GM21825 (cell line): ENCODE data around the gene DNAJC16.
"Not testable (repeated sequence)": the region's sequence is repeated elsewhere in the genome, so short reads cannot be mapped to it uniquely, and the experiment has no call there.

Experiments
- ATAC-seq: cut with Tn5 transposase; IDR thresholded peaks from one replicate; pipeline ENCODE4 v1.9.1; 2021; ENCODE audit warnings: mild to moderate bottlenecking, moderate library complexity; ENCODE audit not compliant: unreplicated experiment

The DNAJC16 gene

GRCh38 chr1:15506831-15507230, 19.8 kb upstream of the DNAJC16 start:
- ATAC-seq: no peak

GRCh38 chr1:15507278-15507677, 19.4 kb upstream of the DNAJC16 start:
- ATAC-seq: no peak

DNA sequence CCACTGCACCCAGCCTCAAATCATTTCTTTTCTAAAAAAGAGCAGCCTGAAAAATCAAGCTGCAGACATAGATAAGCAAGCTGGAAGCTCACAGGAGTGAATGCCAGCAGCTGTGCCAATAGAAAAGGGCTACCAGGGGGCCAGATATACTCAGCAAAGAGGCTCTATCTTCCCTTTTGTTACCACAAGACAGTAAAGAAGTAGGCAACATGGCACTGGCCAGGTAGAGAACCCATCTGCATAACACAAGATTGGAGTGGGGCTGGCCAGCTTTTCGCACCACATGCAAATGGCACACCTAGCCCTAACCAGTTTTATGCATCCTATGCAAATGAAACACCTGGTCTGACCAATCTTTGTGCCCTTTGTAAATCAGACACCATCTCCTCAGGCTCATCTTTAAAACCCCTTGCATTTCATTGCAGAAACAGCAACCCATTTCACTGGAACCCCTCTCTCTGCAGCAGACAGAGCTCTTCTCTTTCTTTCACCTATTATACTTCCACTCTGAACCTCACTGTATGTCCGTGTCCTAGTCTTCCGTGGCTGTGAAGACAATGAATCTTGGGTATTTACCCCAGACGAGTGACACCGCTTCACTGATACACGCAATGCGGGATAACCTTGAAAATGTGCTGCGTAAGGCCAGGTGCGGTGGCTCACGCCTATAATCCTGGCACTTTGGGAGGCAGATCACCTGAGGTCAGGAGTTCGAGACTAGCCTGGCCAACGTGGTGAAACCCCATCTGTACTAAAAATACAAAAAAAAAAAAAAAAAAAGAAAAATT, 17.8 kb upstream of the DNAJC16 start:
- ATAC-seq: no peak

- ATAC-seq: no peak
Measured at GRCh38 chr1:15509586-15509985, 17.1 kb upstream of the DNAJC16 start.

DNA sequence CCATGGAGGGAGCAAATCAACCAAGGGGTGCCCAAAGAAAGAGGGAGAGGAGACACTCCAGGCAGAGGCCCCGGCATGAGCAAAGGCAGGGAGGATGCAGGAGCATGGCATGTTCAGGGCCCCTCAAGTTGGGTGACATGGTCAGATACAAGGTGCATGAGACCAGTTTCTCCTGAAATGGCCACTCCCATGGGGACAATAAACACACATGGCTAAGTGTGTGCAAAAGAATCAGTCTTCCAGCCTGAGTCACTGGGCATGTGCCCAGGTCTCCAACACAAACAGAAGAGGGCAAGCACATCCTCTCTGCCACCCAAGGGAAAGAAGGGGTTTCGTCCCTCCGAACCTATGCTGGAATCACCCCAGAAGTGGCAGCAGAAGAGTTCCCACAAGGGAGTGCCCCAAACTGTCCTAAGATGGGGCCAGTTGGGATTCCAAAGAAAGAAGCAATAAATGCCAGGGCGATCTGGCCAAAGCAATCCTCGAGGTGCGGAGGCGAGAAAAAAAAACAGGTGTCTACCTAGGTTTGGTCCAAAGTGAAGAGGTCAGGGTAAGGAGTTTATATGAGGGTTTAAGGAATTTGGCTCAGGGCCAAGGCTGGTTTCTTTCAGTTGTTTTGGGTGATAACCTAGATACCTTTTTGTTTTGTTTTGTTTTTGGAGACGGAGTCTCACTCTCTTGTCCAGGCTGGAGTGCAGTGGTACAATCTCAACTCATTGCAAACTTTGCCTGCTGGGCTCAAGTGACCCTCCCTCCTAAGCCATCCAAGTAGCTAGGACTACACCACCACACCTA, 15.8 kb upstream of the DNAJC16 start:
- no peak for ATAC-seq

GRCh38 chr1:15513192-15513591, 13.5 kb upstream of the DNAJC16 start:
- no peak for ATAC-seq

GRCh38 chr1:15513919-15514318, 12.7 kb upstream of the DNAJC16 start:
- ATAC-seq: no peak

GRCh38 chr1:15514557-15514956, 12.1 kb upstream of the DNAJC16 start:
- not testable (repeated sequence) for ATAC-seq

- no peak for ATAC-seq
Measured at GRCh38 chr1:15515022-15515663, 11.5 kb upstream of the DNAJC16 start.

- ATAC-seq: no peak
Measured at GRCh38 chr1:15519625-15520024, 7.0 kb upstream of the DNAJC16 start.

GRCh38 chr1:15521206-15521906, 5.3 kb upstream of the DNAJC16 start:
- ATAC-seq: not testable (repeated sequence)

DNA sequence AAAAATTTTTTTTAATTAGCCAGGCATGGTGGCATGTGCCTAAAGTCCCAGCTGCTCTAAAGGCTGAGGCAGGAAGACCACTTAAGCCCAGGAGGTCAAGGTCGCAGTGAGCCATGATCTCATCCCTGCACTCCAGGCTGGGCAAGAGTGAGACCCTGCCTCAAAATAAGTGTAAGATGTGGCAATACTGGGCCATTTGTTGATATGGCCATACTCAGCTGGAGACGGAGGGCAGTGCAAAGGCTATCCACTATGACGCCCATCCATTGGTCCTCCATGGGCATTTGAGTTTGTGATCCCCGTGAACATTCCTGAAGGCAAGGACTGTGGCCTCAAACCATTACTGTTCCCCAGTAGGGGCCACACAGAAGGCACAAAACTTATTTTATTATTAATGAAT, 4.1 kb upstream of the DNAJC16 start:
- ATAC-seq: no peak

- ATAC-seq: no peak
Measured at GRCh38 chr1:15523104-15524020, 3.3 kb upstream of the DNAJC16 start.

DNA sequence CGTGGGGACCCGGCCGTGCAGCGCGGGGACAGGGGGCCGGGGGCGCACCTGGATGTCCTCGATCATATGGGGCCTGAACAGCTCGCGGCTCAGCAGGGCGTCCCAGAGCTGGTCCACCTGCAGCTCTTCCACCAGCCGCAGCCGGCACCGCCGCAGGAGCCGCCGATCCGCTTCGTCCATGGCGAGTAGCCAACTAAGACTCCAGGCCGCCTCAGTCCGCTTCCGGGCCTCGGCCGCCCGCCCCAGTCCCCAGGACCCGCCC, 2.7 kb upstream of the DNAJC16 start, which contains the start of gene CASP9:
CASP9 (minus strand) TSS at position 195 of the 262 bp plus-strand sequence; CDS start at position 180, 15 bp downstream.
- ATAC-seq: no peak

DNA sequence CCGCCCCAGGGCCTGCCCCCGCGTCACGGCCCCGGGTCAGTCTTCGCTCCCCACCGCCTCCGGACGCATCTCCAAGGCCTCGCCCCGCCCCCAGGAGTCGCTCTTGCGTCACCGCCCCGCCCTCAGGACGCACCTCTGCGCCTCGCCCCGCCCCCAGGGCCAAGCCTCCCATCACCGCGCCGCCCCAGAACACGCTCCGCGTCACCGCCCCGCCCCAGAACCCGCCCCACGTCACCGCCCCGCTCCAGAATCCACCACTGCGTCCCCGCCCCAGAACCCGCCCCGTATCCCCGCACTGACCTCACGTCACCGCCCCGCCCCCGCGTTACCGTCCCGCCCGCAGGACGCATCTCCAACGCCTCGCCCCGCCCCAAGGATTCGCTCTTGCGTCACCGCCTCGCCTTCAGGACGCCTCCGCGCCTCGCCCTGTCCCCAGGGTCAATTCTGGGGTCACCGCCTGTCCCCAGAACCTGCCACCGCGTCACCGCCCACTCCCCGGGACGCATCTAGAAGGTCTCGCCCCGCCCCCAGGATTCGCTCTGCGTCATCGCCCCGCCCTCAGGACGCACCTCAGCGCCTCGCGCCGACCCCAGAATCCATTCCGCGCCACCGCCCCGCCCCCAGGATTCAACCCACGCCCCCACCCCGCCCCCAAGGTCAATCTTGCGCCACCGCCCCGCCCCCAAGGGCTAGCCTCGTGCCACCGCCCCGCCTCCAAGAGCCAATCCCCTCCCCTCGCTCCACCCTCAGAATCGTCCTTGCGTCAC, 2.2 kb upstream of the DNAJC16 start:
- ATAC-seq: peak; percentile 45

- peak; percentile 1 for ATAC-seq
Measured at GRCh38 chr1:15525050-15526020, 1.3 kb upstream of the DNAJC16 start.

DNA sequence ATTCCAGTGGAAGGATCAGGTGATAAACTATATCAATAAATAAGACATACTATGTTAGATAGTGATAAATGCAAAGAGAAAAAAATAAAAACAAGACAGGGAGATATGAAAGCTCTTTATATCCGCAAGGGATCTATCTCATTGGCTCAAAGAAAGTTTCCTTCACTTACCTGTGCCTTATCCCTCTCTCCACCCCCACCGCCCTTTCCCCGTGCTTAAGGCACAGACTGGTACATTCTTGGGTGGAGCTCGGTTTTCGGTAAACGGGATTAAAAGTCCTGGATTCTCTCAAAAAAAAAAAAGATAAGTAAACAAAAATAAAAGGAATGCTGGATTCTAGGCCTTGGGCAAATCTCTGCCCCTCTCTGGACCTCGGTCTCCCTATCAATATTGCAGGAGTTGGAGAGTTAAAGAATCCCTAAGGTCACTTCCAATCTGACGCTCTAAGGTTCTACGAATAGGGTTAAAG, 593 bp upstream of the DNAJC16 start:
- no peak for ATAC-seq

- no peak for ATAC-seq
Measured at GRCh38 chr1:15531003-15531402, 4.4 kb downstream of the DNAJC16 start.
